Endothelial cell of hepatic sinusoid (primary cell): ENCODE measurements around the gene BRINP1.

ENCODE experiments used
- in situ Hi-C: cut with HindIII; loops from 2 replicates; pipeline ENCODE4 v1.10.0; 2017; ENCODE audit warnings: low sequenced_read_pairs

BRINP1 gene

GRCh38 chr9:119282476-119283077, 86.7 kb downstream of the BRINP1 start:
- in situ Hi-C loops: no loop called here

GRCh38 chr9:119280740-119281485, 88.3 kb downstream of the BRINP1 start:
- in situ Hi-C loops: no loop called here

DNA sequence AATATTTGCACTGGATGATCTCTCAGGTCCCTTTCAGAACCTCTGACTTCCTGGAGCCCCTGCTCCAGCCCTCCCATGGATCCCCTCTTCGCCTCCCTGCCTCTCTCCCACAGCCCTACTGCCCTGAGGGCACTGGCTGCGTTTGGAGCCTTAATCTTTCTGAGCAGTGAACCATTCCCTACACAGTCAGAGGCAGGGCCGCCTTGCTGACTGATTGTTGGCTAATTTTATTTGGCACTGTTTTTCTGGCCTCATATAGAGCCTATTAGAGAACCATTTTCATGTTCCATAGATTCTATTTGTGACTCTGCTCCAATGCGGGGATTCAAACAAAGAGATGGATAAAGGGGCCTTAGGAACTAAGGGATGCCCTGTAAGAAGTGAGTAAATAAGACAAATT, 91.1 kb downstream of the BRINP1 start:
- in situ Hi-C loops: no loop called here

GRCh38 chr9:119273984-119274665, 95.1 kb downstream of the BRINP1 start:
- in situ Hi-C loops: no loop called here

- in situ Hi-C loops: no loop called here
Measured at GRCh38 chr9:119273325-119273904, 95.8 kb downstream of the BRINP1 start.

GRCh38 chr9:119272500-119273211, 96.6 kb downstream of the BRINP1 start:
- in situ Hi-C loops: no loop called here

DNA sequence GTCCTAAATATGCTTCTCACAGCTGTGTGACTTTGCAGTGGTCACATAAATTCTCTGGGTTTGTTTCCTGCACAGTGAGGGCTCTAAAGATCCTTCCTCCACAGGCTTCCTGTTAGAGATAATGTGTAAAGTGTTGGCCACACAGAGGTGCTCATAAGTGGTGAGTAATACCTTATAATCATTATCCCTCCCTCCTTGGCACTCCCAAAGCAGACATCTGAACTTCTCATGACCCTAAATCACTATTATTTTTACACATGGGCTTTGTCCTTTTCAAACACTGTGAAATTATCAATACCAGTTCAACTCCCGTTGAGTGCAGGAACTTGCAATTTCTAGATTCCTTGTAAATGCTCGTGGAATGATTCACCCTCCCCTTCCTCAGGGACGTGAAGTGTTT, 100.2 kb downstream of the BRINP1 start:
- in situ Hi-C loops: no loop called here

GRCh38 chr9:119264165-119264564, 105.1 kb downstream of the BRINP1 start:
- in situ Hi-C loops: no loop called here

GRCh38 chr9:119257592-119257991, 111.6 kb downstream of the BRINP1 start:
- in situ Hi-C loops: no loop called here

DNA sequence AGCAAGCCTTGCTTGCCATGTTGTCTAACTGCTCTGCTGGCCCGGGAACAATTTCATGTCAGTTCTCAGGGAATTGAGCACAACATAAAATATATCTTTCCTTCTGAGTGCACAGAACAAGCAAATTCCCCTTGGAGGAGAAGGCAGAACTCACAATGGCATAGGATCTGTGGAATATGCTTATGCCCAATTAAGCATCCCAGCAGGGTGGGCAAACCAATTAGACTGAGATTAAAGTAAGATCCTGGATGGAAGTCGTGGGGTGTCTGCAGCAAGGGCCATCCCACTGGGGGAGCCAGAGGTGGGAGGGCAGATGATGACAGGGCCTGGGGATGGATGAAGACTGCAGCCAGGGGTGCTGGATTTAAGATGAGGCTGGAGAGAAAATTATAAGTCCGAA, 114.1 kb downstream of the BRINP1 start:
- in situ Hi-C loops: no loop called here

DNA sequence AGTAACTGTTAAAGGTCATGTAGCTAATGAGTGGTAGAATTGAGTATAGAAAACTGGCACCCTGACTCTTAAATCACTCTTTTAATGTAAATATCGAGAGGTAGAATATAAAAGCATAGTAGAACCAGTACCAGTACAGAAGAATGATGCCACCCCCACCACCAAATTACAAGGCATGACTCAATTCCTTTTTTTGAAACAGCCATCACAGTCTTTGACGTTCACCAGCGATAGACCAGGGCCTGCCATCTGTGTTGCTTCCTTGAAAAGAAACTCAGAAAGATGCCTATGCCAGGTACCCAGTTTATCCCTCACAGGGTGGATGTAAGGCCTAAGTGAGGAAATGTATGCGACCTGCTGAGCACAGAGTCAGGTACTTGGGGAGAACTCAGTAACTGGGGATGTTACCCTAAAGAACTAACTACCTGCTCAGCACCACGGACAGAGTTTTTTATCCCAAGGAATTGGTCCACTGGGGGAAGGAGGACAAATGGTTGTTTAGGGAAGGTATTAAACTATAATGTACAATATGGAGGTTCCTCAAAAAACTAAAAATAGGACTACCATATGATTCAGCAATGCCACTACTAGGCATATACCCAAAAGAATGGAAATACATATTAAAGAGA, 116.5 kb downstream of the BRINP1 start:
- in situ Hi-C loops: no loop called here

DNA sequence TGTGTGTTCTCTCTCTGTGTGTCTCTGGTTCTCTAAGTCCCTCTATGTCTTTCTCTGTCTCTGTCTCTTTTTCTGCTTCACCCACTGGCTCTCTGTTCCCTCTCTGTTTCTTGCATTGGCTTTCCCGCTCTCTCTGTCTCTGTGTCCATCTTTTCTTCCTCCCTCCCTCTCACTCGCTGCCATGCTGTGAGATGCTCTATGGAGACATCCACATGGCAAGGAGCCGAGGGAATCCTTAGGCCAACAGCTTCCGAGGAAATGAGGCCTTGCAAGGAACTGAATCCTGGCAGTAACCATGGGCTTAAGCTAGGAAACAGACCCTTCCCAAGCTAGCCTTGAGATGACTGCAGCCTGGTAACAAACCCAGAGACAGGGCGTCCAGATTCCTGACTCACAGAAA, 117.3 kb downstream of the BRINP1 start:
- in situ Hi-C loops: no loop called here

DNA sequence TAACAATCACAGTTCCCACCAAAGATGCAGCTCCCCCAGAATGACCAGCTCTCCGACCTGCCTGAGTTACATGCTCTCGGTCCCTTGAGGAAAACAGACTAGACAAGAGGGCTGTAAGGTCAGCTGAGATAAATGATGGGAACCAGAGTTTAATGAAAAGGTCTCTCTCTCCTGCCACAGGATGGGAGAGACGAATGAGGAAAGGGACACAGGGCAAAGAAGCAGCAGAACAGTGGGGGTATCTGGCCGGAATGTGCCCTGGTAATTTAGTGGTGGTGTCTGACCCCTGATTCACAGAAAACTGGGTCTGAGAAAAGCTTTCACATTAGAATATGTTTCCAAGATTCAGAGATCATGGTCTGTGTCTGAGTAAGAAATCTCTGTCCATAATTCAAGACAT, 118.5 kb downstream of the BRINP1 start:
- in situ Hi-C loops: no loop called here

DNA sequence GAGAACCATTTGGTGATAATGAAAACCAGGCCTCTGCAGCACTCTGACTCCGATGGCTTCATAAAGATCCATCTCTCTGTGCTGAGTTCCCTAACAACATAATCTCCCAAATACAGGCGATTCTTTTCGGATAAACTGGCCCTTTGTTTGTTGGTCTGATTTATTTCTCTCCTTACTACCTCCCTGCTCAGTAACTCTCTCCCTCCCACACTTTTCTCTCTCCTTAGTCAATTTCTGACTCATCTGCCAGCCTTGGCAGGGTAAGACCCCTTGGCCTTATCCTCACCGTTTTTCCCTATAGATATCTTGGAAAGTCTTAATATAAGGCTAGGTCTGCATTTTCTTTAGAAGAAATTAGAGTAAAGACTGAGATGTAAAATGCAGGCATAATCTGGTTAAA, 128.7 kb downstream of the BRINP1 start:
- in situ Hi-C loops: no loop called here

DNA sequence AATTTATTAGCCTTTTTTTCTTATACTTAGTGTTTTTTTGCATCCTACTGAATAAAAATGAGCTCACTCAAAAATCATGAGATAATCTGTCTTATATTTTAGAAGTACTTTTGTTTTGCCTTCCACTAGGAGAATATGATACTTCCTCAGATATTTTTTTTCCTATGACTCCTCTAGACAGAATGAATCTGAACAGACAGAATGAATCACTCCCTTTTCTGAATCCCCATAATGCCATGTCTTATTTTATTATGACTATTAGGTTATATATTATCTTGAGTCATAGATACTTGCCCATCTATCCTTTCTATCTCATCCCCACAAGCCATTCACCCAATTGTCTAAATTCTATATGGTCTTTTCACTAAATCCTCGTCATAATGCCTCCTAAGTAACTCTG, 134.6 kb downstream of the BRINP1 start:
- in situ Hi-C loops: no loop called here

- in situ Hi-C loops: no loop called here
Measured at GRCh38 chr9:119227422-119227821, 141.8 kb downstream of the BRINP1 start.

DNA sequence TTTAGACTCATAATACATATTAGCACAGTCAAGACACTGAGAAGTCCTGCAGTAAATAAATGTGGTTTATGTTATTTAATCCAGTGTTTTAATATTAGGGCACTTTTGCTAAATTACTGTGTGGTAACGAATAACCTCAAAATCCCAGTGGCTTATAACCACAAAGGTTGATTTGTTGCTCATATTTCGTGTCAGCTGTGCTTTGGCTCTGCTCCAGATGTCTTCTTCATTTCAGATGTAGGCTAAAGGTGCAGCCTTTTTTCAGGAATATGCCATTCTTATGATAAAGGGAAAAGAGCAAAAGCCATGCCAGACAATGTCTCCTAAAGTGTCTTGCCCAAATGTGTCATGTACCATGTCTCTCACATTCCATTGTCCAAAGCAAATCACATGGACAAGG, 144.8 kb downstream of the BRINP1 start:
- in situ Hi-C loops: no loop called here

- in situ Hi-C loops: no loop called here
Measured at GRCh38 chr9:119221276-119221675, 148.0 kb downstream of the BRINP1 start.

DNA sequence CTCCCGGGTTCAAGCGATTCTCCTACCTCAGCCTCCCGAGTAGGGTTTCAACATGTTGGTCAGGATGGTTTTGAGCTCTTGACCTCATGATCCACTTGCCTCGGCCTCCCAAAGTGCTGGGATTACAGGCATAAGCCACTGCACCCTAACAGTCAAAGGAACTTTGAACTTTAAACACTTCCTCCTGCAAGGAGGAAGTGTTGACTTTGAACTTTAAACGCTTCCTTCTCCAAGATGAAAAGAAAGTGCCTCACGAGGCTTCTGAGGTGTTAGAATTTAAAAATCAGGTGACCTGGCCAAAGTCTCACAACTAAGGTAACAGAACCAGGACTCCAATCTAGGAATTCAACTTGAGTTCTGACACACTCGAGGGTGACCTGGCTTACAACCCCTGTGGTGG, 150.9 kb downstream of the BRINP1 start:
- in situ Hi-C loops: no loop called here

DNA sequence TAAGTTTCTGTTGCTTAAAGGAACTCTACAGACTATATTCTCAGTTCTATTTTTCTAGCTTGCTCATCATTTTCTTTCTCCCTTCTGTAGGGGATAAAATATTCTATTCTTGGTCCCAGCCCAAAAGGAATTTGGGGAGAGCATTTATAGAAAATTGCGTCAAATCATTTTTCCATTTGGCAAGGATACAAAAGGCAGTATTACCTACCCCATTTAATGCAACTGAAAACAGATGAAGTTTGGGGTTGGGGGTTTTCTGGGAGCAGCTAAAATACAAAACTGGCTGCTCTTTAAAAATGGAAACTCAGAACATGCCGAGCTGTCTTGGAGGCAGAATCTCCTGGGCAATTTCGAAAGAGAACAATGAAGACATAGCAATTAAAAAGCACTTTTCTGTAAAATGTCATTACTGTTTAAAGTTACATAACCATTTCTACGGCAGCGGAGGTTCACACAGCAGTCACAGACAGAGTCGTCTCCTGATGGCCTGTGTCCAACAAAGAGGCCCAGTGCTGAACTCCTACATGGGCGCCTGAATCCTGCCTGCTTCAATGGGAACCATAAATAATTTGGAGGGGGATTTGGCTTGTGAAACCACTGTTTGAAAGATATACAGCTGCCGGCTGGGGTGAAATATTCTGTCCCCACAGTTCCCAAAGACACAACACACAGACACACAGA, 152.4 kb downstream of the BRINP1 start:
- in situ Hi-C loops: no loop called here
